Naive thymus-derived CD8-positive, alpha-beta T cell (primary cell): Measurements from ENCODE around the gene DTNB. TPM values are rescaled to one million over a fixed set of nuclear protein-coding genes. Genes with fewer than 3 reads are reported as not detected.
"Not testable (repeated sequence)": the region's sequence is repeated elsewhere in the genome, so short reads cannot be mapped to it uniquely, and the experiment has no call there.

Source experiments
- ATAC-seq, 2 donors: fragments of 150-1000 bp; cut with Tn5 transposase in 1 of 2; sonication (Bioruptor Pico), chemical (Tn5 transposase) in 1 of 2; 1 replicate in 1 of 2; 2 replicates in 1 of 2; pipeline ENCODE4 v1.10.0; 2021; ENCODE audit warnings: mild to moderate bottlenecking in 2 of 2, moderate library complexity in 2 of 2
- POLR2A ChIA-PET: fragments of 350-600 bp; sonication (Branson Sonifier 250); formaldehyde crosslinking; loops from one replicate; lab custom pipeline; 2021; ENCODE audit warnings: antibody characterized with exemption; lab: Charles Lee
- DNase-seq, 10 donors: peaks; one replicate each; pipeline versions ENCODE4 v3.0.0 to v3.0.0-alpha.2; 2020 to 2022
- H3K27ac Mint-ChIP-seq, 10 donors: one replicate each; pipeline ENCODE4 v1.8.0; 2020 to 2022; ENCODE audit warnings: mild to moderate bottlenecking in 10 of 10, mixed read lengths in 10 of 10, moderate library complexity in 4 of 10, inconsistent platforms in 1 of 10
- H3K27me3 Mint-ChIP-seq, 5 donors: one replicate each; pipeline ENCODE4 v1.8.0; 2021 to 2022; ENCODE audit warnings: mixed read lengths in 5 of 5
- H3K36me3 Mint-ChIP-seq, 3 donors: one replicate each; pipeline ENCODE4 v1.8.0; 2020 to 2022; ENCODE audit warnings: mixed read lengths in 3 of 3, mild to moderate bottlenecking in 2 of 3, inconsistent platforms in 1 of 3
- H3K4me1 Mint-ChIP-seq, 4 donors: one replicate each; pipeline ENCODE4 v1.8.0; 2021 to 2022; ENCODE audit warnings: mixed read lengths in 4 of 4
- H3K4me3 Mint-ChIP-seq, 10 donors: one replicate each; pipeline ENCODE4 v1.8.0; 2020 to 2022; ENCODE audit warnings: mild to moderate bottlenecking in 10 of 10, mixed read lengths in 10 of 10, moderate library complexity in 6 of 10, inconsistent platforms in 1 of 10
- H3K9me3 Mint-ChIP-seq, 9 donors: one replicate each; pipeline ENCODE4 v1.8.0; 2020 to 2022; ENCODE audit warnings: mixed read lengths in 9 of 9, mild to moderate bottlenecking in 3 of 9, inconsistent platforms in 1 of 9, moderate library complexity in 1 of 9
- polyA plus RNA-seq, 3 donors: library from polyadenylated mRNA; unstranded; fragments of 300-500 nt; fragmentation: Illumina TruSeq; gene quantifications; one replicate each; pipeline ENCODE4 v1.2.3, GENCODE V29; 2021
- total RNA-seq, 8 experiments: library from RNA in 2 of 8; stranded (reverse) in 2 of 8; gene quantifications; one replicate each; pipeline ENCODE4 v1.2.3 and lab custom pipeline; 2021 to 2026

Gene DTNB
- total and polyA plus RNA-seq, 5 experiments from 2014 or later = 16.3 to 41.5 (median 18.4) TPM

DNA sequence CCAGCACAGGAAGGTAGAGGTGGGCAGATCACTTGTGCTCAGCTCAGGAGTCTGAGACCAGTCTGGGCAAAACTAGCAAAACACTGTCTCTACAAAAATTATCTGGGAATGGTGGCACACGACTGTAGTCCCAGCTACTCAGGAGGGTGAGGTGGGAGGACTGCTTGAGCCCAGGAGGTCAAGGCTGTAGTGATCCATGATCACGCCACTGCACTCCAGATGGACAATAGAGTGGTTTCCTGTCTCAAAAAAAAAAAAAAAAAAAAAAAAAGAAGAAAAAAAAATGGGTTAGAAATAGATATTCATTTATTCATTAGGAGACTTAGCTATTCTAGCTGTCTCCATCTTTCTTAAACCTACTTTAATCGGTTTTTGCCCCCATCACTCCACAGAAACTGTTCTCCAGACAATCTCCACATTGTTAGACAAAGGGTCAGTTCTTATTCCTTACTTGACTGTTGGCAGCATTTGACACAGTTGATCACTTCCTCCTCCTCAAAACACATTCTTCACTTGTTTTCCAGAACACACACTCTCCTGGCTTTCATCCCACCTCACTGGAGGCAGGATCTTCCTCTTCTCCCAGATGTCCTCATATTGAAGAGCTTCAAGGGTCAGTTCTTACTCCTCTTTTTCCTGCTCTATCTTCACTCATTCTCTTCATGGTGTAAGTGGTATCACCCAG lies 103.1 kb downstream of the DTNB start:
- POLR2A ChIA-PET = no interaction called here
- peaks cover 3 to 14% (median 5%) of the 10 kb centered on the region in 4 donors for H3K4me1 Mint-ChIP-seq
- no peaks in the 10 kb centered on the region for H3K9me3 Mint-ChIP-seq
- no peak overlapping the region for H3K4me3 Mint-ChIP-seq
- H3K27ac Mint-ChIP-seq = peak overlapping the region in 1 of 10 donors; percentile 30
- ATAC-seq = no peak
- no peaks in the 10 kb centered on the region for H3K27me3 Mint-ChIP-seq
- no peak for DNase-seq
- peaks cover 7 to 31% (median 16%) of the 10 kb centered on the region in 3 donors for H3K36me3 Mint-ChIP-seq

DNA sequence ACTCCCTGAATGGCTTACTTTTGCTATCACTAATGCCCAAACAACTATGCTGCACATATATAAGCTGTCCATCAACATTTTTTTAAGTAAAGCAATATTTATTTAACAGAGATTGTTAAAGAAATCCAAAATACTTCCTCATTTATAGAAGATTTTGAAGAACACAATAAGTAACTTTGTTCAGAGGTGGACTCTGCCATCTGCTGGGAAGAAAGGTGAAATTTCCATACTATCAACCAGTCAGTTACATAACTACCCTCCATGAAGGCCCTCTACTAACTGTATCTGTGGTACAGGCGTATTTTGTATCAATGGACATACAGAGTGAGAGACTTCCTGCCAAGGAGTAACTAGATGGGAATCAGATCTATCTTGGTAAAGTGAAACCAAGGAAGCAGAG lies 106.0 kb downstream of the DTNB start:
- ATAC-seq (no peak), DNase-seq (peak in 2 of 10 donors; percentile 8 to 24)
- Mint-ChIP-seq H3K4me3 (no peak overlapping the region), H3K27ac (peak overlapping the region in 1 of 10 donors; percentile 53), H3K4me1 (peaks cover 3 to 26% (median 5%) of the 10 kb centered on the region in 4 donors), H3K36me3 (peaks cover 4 to 16% (median 6%) of the 10 kb centered on the region in 3 donors), H3K27me3 (no peaks in the 10 kb centered on the region), H3K9me3 (no peaks in the 10 kb centered on the region)
- POLR2A ChIA-PET = no interaction called here

DNA sequence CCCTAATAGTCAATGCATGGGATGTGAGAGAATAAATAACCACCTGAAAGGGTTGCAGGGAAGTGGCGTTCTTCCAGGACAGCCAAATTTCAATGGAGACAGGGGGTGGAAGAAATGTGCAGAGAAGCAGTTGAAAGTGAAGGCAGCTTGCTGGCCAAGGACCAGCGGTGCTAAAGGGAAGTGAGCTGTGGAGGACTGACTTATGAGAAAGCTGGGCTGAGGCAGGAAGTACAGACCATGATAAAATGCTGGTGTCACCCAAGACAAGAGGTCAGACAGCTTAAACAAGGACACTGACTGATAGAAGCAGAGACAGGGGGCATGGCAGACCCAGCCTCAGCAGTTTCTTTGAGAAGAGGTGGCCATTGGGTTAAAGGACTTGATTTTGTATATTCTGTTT lies 106.7 kb downstream of the DTNB start:
- H3K27ac Mint-ChIP-seq = peak overlapping the region in 2 of 10 donors; percentile 15 to 53
- H3K4me1 Mint-ChIP-seq = peaks cover 3 to 30% (median 5%) of the 10 kb centered on the region in 4 donors
- POLR2A ChIA-PET = interaction anchor here (0.6 kb wide), 1 partner anchor 1884 kb away, joined by 3 read pairs; no protein-coding TSS in a partner anchor
- peak in 1 of 10 donors; percentile 16 for DNase-seq
- H3K27me3 Mint-ChIP-seq = no peaks in the 10 kb centered on the region
- no peak for ATAC-seq
- H3K9me3 Mint-ChIP-seq = no peaks in the 10 kb centered on the region
- H3K36me3 Mint-ChIP-seq = peaks cover 4 to 16% (median 6%) of the 10 kb centered on the region in 3 donors
- peak overlapping the region in 1 of 10 donors; percentile 20 for H3K4me3 Mint-ChIP-seq

DNA sequence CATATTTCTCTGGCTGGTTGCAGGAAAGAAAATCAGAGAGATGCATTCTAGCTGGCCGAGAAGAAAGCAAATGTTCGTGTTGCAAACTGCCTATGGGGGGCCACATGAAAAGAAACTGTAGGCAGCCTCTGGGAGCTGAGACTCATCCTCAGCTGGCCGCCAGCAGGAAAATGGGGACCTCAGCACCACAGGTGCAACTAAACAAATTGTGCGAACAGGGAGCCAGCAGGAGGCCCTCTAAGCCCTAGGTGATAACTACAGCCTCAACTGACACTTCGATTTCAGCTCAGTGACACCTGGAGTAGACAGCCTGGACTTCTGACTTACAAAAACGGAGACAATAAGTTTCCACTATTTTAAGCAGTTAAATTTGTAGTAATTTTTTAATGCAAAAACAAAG lies 107.3 kb downstream of the DTNB start:
- DNase-seq (no peak), ATAC-seq (no peak)
- no peaks in the 10 kb centered on the region for H3K9me3 Mint-ChIP-seq
- H3K4me3 Mint-ChIP-seq = no peak overlapping the region
- POLR2A ChIA-PET = interaction anchor here (0.6 kb wide), 1 partner anchor 1884 kb away, joined by 3 read pairs; no protein-coding TSS in a partner anchor
- H3K27me3 Mint-ChIP-seq = no peaks in the 10 kb centered on the region
- no peak overlapping the region for H3K27ac Mint-ChIP-seq
- peaks cover 4 to 16% (median 6%) of the 10 kb centered on the region in 3 donors for H3K36me3 Mint-ChIP-seq
- H3K4me1 Mint-ChIP-seq = peaks cover 3 to 34% (median 6%) of the 10 kb centered on the region in 4 donors

DNA sequence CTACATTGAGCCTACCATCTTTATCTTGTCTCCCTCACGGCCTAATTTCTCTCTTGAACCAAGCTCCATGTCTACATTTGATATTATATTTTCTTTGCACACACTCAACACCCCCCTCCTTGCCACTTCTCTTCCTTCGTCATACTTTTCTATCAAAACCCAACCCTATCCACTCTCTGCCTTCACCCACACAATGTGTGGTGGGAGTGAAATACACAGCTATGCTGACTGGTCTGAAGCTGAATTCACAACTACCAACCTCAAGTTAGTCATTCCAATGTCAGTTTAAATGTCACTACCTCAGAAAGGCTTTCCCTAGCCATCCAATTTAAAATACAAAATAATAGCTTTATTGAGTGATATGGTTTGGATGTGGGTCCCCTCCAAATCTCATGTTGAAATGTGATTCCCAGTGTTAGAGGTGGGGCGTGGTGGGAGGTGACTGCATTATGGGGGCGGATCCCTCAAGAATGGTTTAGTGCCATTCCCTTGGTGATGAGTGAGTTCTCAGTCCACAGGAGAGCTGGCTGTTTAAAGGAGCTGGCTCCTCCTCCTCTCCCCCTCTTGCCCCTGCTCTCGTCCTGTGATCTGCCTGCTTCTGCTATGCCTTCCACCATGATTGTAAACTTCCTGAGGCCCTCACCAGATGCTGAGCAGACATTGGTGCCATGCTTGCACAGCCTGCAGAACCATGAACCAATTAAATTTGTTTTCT lies 112.1 kb downstream of the DTNB start:
- H3K27ac Mint-ChIP-seq = peak overlapping the region in 2 of 10 donors; percentile 26 to 64
- H3K4me1 Mint-ChIP-seq = peaks cover 17 to 57% (median 23%) of the 10 kb centered on the region in 4 donors
- DNase-seq = no peak
- H3K27me3 Mint-ChIP-seq = no peaks in the 10 kb centered on the region
- no peaks in the 10 kb centered on the region for H3K36me3 Mint-ChIP-seq
- POLR2A ChIA-PET = no interaction called here
- no peak overlapping the region for H3K4me3 Mint-ChIP-seq
- no peaks in the 10 kb centered on the region for H3K9me3 Mint-ChIP-seq
- no peak for ATAC-seq

GRCh38 chr2:25559148-25559547 lies 114.2 kb downstream of the DTNB start:
- ATAC-seq (no peak), DNase-seq (no peak)
- no peaks in the 10 kb centered on the region for H3K27me3 Mint-ChIP-seq
- POLR2A ChIA-PET = no interaction called here
- H3K4me1 Mint-ChIP-seq = peaks cover 17 to 51% (median 23%) of the 10 kb centered on the region in 4 donors
- no peaks in the 10 kb centered on the region for H3K9me3 Mint-ChIP-seq
- H3K27ac Mint-ChIP-seq = peak overlapping the region in 6 of 10 donors; percentile 3 to 57 (median 21)
- H3K36me3 Mint-ChIP-seq = peaks cover 0 to 2% (median 0%) of the 10 kb centered on the region in 3 donors
- H3K4me3 Mint-ChIP-seq = peak overlapping the region in 1 of 10 donors; percentile 22

GRCh38 chr2:25558262-25558661 lies 115.1 kb downstream of the DTNB start:
- H3K4me1 Mint-ChIP-seq = peaks cover 17 to 44% (median 23%) of the 10 kb centered on the region in 4 donors
- peaks cover 0 to 5% (median 3%) of the 10 kb centered on the region in 3 donors for H3K36me3 Mint-ChIP-seq
- DNase-seq (peak in 3 of 10 donors; percentile 16 to 47 (median 43)), ATAC-seq (peak; percentile 92 to 94)
- peak overlapping the region in 1 of 10 donors; percentile 0 for H3K4me3 Mint-ChIP-seq
- POLR2A ChIA-PET = no interaction called here
- H3K27me3 Mint-ChIP-seq = no peaks in the 10 kb centered on the region
- peak overlapping the region in 3 of 10 donors; percentile 7 to 81 (median 54) for H3K27ac Mint-ChIP-seq
- H3K9me3 Mint-ChIP-seq = no peaks in the 10 kb centered on the region

GRCh38 chr2:25557179-25558036 lies 116.0 kb downstream of the DTNB start:
- no peaks in the 10 kb centered on the region for H3K9me3 Mint-ChIP-seq
- peaks cover 0 to 5% (median 3%) of the 10 kb centered on the region in 3 donors for H3K36me3 Mint-ChIP-seq
- peak overlapping the region in 1 of 10 donors; percentile 22 for H3K4me3 Mint-ChIP-seq
- no peaks in the 10 kb centered on the region for H3K27me3 Mint-ChIP-seq
- ATAC-seq (no peak), DNase-seq (no peak)
- H3K27ac Mint-ChIP-seq = peak overlapping the region in 2 of 10 donors; percentile 1 to 55
- POLR2A ChIA-PET = no interaction called here
- peaks cover 17 to 43% (median 23%) of the 10 kb centered on the region in 4 donors for H3K4me1 Mint-ChIP-seq

DNA sequence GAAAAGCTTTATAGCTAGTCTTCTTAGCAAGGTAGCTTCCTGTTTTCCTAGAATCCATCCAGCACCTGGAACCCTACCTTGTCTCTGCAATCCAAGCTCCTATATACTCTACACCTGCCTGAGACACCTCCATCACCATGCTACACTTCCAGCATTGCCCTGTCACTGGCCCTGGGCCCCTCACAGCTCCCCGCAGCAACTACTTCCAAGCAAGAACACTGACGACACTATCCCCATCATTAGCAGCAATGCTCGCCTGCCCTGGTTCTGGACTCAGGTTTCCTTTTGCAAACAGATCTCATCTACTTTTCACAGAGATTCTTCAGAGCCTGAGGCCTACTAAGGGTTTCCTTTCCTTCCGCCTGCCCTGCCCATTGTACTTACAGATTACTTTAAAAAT lies 121.1 kb downstream of the DTNB start:
- Mint-ChIP-seq H3K4me3 (no peak overlapping the region), H3K9me3 (no peaks in the 10 kb centered on the region), H3K4me1 (peaks cover 0 to 4% (median under 1%) of the 10 kb centered on the region in 4 donors), H3K27ac (no peak overlapping the region), H3K36me3 (peaks cover 0 to 13% (median 6%) of the 10 kb centered on the region in 3 donors), H3K27me3 (no peaks in the 10 kb centered on the region)
- no peak for DNase-seq
- ATAC-seq = no peak
- POLR2A ChIA-PET = interaction anchor here (0.5 to 0.6 kb wide), 2 partner anchors 47 to 720 kb away, joined by 3 read pairs; no protein-coding TSS in a partner anchor

DNA sequence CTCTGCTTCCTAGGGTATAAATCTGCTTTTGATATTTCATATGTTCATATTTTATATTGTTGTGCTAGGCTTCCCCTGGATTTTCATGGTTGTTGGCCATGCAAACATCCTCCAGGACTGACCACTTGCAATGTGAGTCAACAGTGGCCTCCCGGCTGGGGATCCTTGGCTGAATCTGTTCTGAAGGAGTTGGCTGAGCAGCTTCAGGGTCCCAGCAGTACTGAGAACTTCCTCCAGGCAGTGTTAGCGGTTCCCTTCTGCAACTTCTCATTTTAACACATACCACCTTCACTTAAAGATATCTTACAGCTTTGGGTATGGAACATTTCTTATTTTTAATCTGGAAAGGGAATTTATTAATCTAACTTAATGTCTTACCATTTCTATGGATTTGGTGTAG lies 122.1 kb downstream of the DTNB start:
- H3K27ac Mint-ChIP-seq = no peak overlapping the region
- H3K4me1 Mint-ChIP-seq = peaks cover 0 to 2% (median 0%) of the 10 kb centered on the region in 4 donors
- H3K36me3 Mint-ChIP-seq = peaks cover 0 to 13% (median 6%) of the 10 kb centered on the region in 3 donors
- no peak for DNase-seq
- no peaks in the 10 kb centered on the region for H3K27me3 Mint-ChIP-seq
- no peak for ATAC-seq
- no peaks in the 10 kb centered on the region for H3K9me3 Mint-ChIP-seq
- H3K4me3 Mint-ChIP-seq = no peak overlapping the region
- POLR2A ChIA-PET = no interaction called here

DNA sequence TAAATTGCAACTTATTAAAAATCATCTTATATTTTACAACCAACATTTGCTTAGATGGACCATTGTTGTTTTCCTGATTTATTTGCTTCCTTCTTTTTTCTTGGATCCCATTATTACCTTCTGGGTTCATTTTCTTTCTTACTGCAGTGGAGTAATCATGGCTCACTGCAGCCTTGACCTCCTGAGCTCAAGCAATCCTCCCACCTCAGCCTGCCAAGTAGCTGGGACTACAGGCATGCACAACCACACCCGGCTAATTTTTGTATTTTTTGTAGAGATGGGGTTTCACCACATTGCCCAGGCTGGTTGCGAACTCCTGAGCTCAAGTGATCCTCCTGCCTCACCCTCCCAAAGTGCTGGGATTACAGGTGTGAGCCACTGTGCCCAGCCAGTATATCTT lies 123.8 kb downstream of the DTNB start:
- H3K4me1 Mint-ChIP-seq, H3K4me3 Mint-ChIP-seq, ATAC-seq, H3K27me3 Mint-ChIP-seq, H3K9me3 Mint-ChIP-seq, DNase-seq: not testable (repeated sequence)
- POLR2A ChIA-PET = interaction anchor here (0.6 kb wide), 1 partner anchor 14 kb away, joined by 3 read pairs; no protein-coding TSS in a partner anchor
- peaks cover 0 to 13% (median 6%) of the 10 kb centered on the region in 3 donors for H3K36me3 Mint-ChIP-seq
- H3K27ac Mint-ChIP-seq = peak overlapping the region in 1 of 10 donors; percentile 29

GRCh38 chr2:25548601-25549000 lies 124.8 kb downstream of the DTNB start:
- ATAC-seq = no peak
- DNase-seq = no peak
- Mint-ChIP-seq H3K4me3 (no peak overlapping the region), H3K9me3 (no peaks in the 10 kb centered on the region), H3K27me3 (no peaks in the 10 kb centered on the region), H3K4me1 (peaks cover 0 to 5% (median 0%) of the 10 kb centered on the region in 4 donors), H3K27ac (peak overlapping the region in 1 of 10 donors; percentile 9), H3K36me3 (peaks cover 0 to 8% (median 3%) of the 10 kb centered on the region in 3 donors)
- POLR2A ChIA-PET = no interaction called here
